Measurements from ENCODE around the gene NGB.

GRCh38 chr14:77265561-77266335 lies 5.3 kb downstream of the NGB start:
- TF ChIP-seq CTCF (conservative IDR thresholded peaks at IDR 0.05 in 1 of 2, IDR thresholded peaks at IDR 0.05 in 1 of 2; ENCODE audit: low read depth in 1 of 2, low read length in 2 of 2) (no peak), EZH2 (IDR thresholded peaks at IDR 0.05; ENCODE audit: low read length, missing control alignments) (no peak)

Measured in fibroblast of lung (primary cell).